Measurements from ENCODE around the gene HMCN2.

HMCN2 gene

GRCh38 chr9:130441031-130441430 lies 175.5 kb downstream of the HMCN2 start:
- no peaks in the 10 kb centered on the region for H3K9me3 ChIP-seq (ENCODE audit: control insufficient read depth, low read length)
- no peak overlapping the region for H3K4me3 ChIP-seq (ENCODE audit: low read depth, low read length)
- no peaks in the 10 kb centered on the region for H3K36me3 ChIP-seq (ENCODE audit: control insufficient read depth, insufficient read depth, low read length)
- no peak overlapping the region for H3K9ac ChIP-seq
- no peak for TF ChIP-seq CTCF (IDR thresholded peaks at IDR 0.05)
- no peaks in the 10 kb centered on the region for H3K27me3 ChIP-seq (ENCODE audit: control insufficient read depth, insufficient read depth, low read length)
- H3K4me1 ChIP-seq, result no peaks in the 10 kb centered on the region
- H3K4me2 ChIP-seq (ENCODE audit: low read length), result no peak overlapping the region
- H3K79me2 ChIP-seq, result no peaks in the 10 kb centered on the region
- no peak overlapping the region for H2AFZ ChIP-seq
- no peak overlapping the region for H3K27ac ChIP-seq

- Histone ChIP-seq H3K9me3 (ENCODE audit: control insufficient read depth, low read length) (no peaks in the 10 kb centered on the region), H3K27ac (no peak overlapping the region), H3K4me2 (ENCODE audit: low read length) (no peak overlapping the region), H3K4me1 (no peaks in the 10 kb centered on the region), H3K36me3 (ENCODE audit: control insufficient read depth, insufficient read depth, low read length) (no peaks in the 10 kb centered on the region), H3K4me3 (ENCODE audit: low read depth, low read length) (no peak overlapping the region), H2AFZ (no peak overlapping the region), H3K79me2 (no peaks in the 10 kb centered on the region), H3K27me3 (ENCODE audit: control insufficient read depth, insufficient read depth, low read length) (no peaks in the 10 kb centered on the region), H3K9ac (no peak overlapping the region)
- no peak for TF ChIP-seq CTCF (IDR thresholded peaks at IDR 0.05)
These were observed 177.3 kb downstream of the HMCN2 start for GRCh38 chr9:130442746-130443455.

GRCh38 chr9:130443456-130443801 lies 177.9 kb downstream of the HMCN2 start:
- H3K36me3 ChIP-seq (ENCODE audit: control insufficient read depth, insufficient read depth, low read length), result no peaks in the 10 kb centered on the region
- H3K9me3 ChIP-seq (ENCODE audit: control insufficient read depth, low read length), result no peaks in the 10 kb centered on the region
- H3K79me2 ChIP-seq, result no peaks in the 10 kb centered on the region
- no peak for TF ChIP-seq CTCF (IDR thresholded peaks at IDR 0.05)
- no peak overlapping the region for H2AFZ ChIP-seq
- H3K4me1 ChIP-seq, result no peaks in the 10 kb centered on the region
- no peak overlapping the region for H3K27ac ChIP-seq
- no peak overlapping the region for H3K9ac ChIP-seq
- no peak overlapping the region for H3K4me2 ChIP-seq (ENCODE audit: low read length)
- no peaks in the 10 kb centered on the region for H3K27me3 ChIP-seq (ENCODE audit: control insufficient read depth, insufficient read depth, low read length)
- H3K4me3 ChIP-seq (ENCODE audit: low read depth, low read length), result no peak overlapping the region

GRCh38 chr9:130443840-130444492 lies 178.4 kb downstream of the HMCN2 start:
- Histone ChIP-seq H3K9ac (no peak overlapping the region), H3K9me3 (ENCODE audit: control insufficient read depth, low read length) (no peaks in the 10 kb centered on the region), H3K4me2 (ENCODE audit: low read length) (peak overlapping the region; percentile 90), H3K27me3 (ENCODE audit: control insufficient read depth, insufficient read depth, low read length) (no peaks in the 10 kb centered on the region), H3K4me3 (ENCODE audit: low read depth, low read length) (no peak overlapping the region), H3K36me3 (ENCODE audit: control insufficient read depth, insufficient read depth, low read length) (no peaks in the 10 kb centered on the region), H3K4me1 (no peaks in the 10 kb centered on the region), H3K79me2 (no peaks in the 10 kb centered on the region), H3K27ac (no peak overlapping the region), H2AFZ (peak overlapping the region; percentile 79)
- TF ChIP-seq CTCF (IDR thresholded peaks at IDR 0.05), result no peak

Data from parathyroid adenoma (tissue), 2 donors.